GM12878 (cell line): Measurements from ENCODE around the gene GRM7. TPM values are rescaled to one million over a fixed set of nuclear protein-coding genes. Genes with fewer than 3 reads are reported as not detected.

ENCODE experiments used
- ATAC-seq: fragments of 200-7000 bp; cut with Tn5 transposase; 3 replicates; pipeline ENCODE4 v1.9.1; 2020; ENCODE audit warnings: mild to moderate bottlenecking, moderate library complexity
- BruUV-seq: library from RNA; stranded (reverse); fragments of 400-500 nt; replicated peaks from 2 replicates; lab custom pipeline; 2021; lab: Mats Ljungman, UMichigan
- CTCF ChIA-PET: fragments of 300-600 bp; sonication (Branson Sonifier 250); formaldehyde crosslinking; extraction: SDS; loops from one replicate; lab custom pipeline; 2021; ENCODE audit warnings: inconsistent platforms; lab: Yijun Ruan, JAX
- POLR2A ChIA-PET: fragments of 350-600 bp; formaldehyde crosslinking; extraction: SDS; loops from one replicate; lab custom pipeline; 2021; ENCODE audit warnings: inconsistent platforms; lab: Charles Lee
- RAD21 ChIA-PET: fragments of 300-600 bp; sonication (Branson Sonifier 250); formaldehyde crosslinking; loops from one replicate; lab custom pipeline; 2023; ENCODE audit warnings: antibody characterized with exemption; ENCODE audit not compliant: unreplicated experiment; lab: Charles Lee
- SMC1A ChIA-PET: fragments of 300-600 bp; sonication (Branson Sonifier 250); formaldehyde crosslinking; loops from one replicate; lab custom pipeline; 2023; ENCODE audit not compliant: unreplicated experiment, uncharacterized antibody; lab: Charles Lee
- DNase-seq: peaks from one replicate; pipeline ENCODE4 v3.0.0-alpha.2; 2011; ENCODE audit warnings: low read depth, low spot score
- FAIRE-seq: peaks from 3 replicates; lab custom pipeline; 2011; peaks lifted over from hg19 to GRCh38; lab: Jason Lieb, UNC
- H2AFZ ChIP-seq: 2 replicates; pipeline ENCODE4 v1.6.0; 2011; ENCODE audit warnings: low read depth, low read length, control low read depth; ENCODE audit not compliant: control insufficient read depth
- H3K27ac ChIP-seq: 2 replicates; pipeline ENCODE4 v1.5.1; 2011; ENCODE audit warnings: control low read depth; ENCODE audit not compliant: control insufficient read depth, insufficient read depth
- H3K27me3 ChIP-seq, 2 experiments: replicated peaks in 1 of 2; 2 replicates each; pipeline versions ENCODE4 v1.6.0 to v1.6.1; 2011; ENCODE audit warnings: low read length in 1 of 2; ENCODE audit not compliant: control insufficient read depth in 2 of 2, insufficient read depth in 2 of 2
- H3K36me3 ChIP-seq, 2 experiments: 2 replicates each; pipeline ENCODE4 v1.5.1; 2011; ENCODE audit warnings: low read length in 1 of 2; ENCODE audit not compliant: control insufficient read depth in 2 of 2, insufficient read depth in 2 of 2
- H3K4me1 ChIP-seq: 2 replicates; pipeline ENCODE4 v1.6.1; 2011; ENCODE audit warnings: mild to moderate bottlenecking, low read length, moderate library complexity, mixed read lengths; ENCODE audit not compliant: control insufficient read depth, insufficient read depth
- H3K4me2 ChIP-seq: 2 replicates; pipeline ENCODE4 v1.6.0; 2011; ENCODE audit warnings: control low read depth; ENCODE audit not compliant: control insufficient read depth, insufficient read depth
- H3K4me3 ChIP-seq: fragments of 200-600 bp; sonication (generic); 2 replicates; pipeline ENCODE4 v1.5.1; 2016
- H3K79me2 ChIP-seq: 2 replicates; pipeline ENCODE4 v1.6.0; 2011; ENCODE audit warnings: low read length; ENCODE audit not compliant: control insufficient read depth, insufficient read depth
- H3K9ac ChIP-seq: 2 replicates; pipeline ENCODE4 v1.8.0; 2011; ENCODE audit warnings: low read length, control low read depth, mixed read lengths; ENCODE audit not compliant: control insufficient read depth, insufficient read depth
- H3K9me3 ChIP-seq: replicated peaks from 3 replicates; pipeline ENCODE4 v1.5.1; 2011; ENCODE audit warnings: mild to moderate bottlenecking, low read length; ENCODE audit not compliant: control insufficient read depth, insufficient read depth
- H4K20me1 ChIP-seq: 2 replicates; pipeline ENCODE4 v1.6.0; 2011; ENCODE audit not compliant: control insufficient read depth, insufficient read depth
- BCL3 ChIP-seq: IDR thresholded peaks from 2 replicates; pipeline ENCODE4 v1.6.1; 2011; ENCODE audit warnings: borderline replicate concordance, low read depth, mild to moderate bottlenecking, moderate library complexity, low read length; ENCODE audit not compliant: insufficient read depth, poor library complexity, severe bottlenecking
- BRCA1 ChIP-seq: IDR thresholded peaks from 2 replicates; pipeline ENCODE4 v1.6.1; 2011; ENCODE audit warnings: low read depth, low read length, improper control_type of control experiment
- CEBPB ChIP-seq, 2 experiments: fragments of 150-350 bp in 1 of 2; IDR thresholded peaks; 2 replicates each; pipeline ENCODE4 v1.6.1; 2012 to 2014; ENCODE audit warnings: low read depth in 2 of 2, low read length in 2 of 2, borderline replicate concordance in 1 of 2, inconsistent platforms in 1 of 2
- NFIC ChIP-seq: IDR thresholded peaks from 2 replicates; pipeline ENCODE4 v1.6.1; 2012; ENCODE audit warnings: low read depth, mild to moderate bottlenecking, inconsistent platforms, low read length, moderate library complexity
- TBL1XR1 ChIP-seq: IDR thresholded peaks from 2 replicates; pipeline ENCODE4 v1.6.1; 2012; ENCODE audit warnings: low read depth, low read length, improper control_type of control experiment
- TCF7 ChIP-seq: IDR thresholded peaks from 2 replicates; pipeline ENCODE4 v1.6.1; 2014; ENCODE audit warnings: antibody characterized with exemption, borderline replicate concordance
- YBX1 ChIP-seq: fragments of 450-650 bp; IDR thresholded peaks from 2 replicates; pipeline ENCODE4 v1.6.1; 2016; ENCODE audit warnings: antibody characterized with exemption
- ZBED1 ChIP-seq: IDR thresholded peaks from 2 replicates; pipeline ENCODE4 v1.6.1; 2016; ENCODE audit warnings: borderline replicate concordance
- ZNF207 ChIP-seq: fragments of 450-650 bp; IDR thresholded peaks from 2 replicates; pipeline ENCODE4 v1.6.1; 2014; ENCODE audit warnings: antibody characterized with exemption, mild to moderate bottlenecking, borderline replicate concordance
- ZZZ3 ChIP-seq: IDR thresholded peaks from 2 replicates; pipeline ENCODE4 v1.6.1; 2011; ENCODE audit warnings: low read depth; ENCODE audit not compliant: control insufficient read depth, insufficient read length
- WGBS: methylation state at CpG from one replicate; pipeline ENCODE4 v1.1.6; 2016; ENCODE audit warnings: low lambda C conversion rate; ENCODE audit not compliant: insufficient replicate concordance, insufficient coverage; ENCODE audit errors: missing lambda C conversion rate; 5-methylcytosine and 5-hydroxymethylcytosine counted together
- in situ Hi-C: fragments of 300-500 bp; cut with MboI; formaldehyde crosslinking; loops from 9 replicates; pipeline ENCODE4 v1.14.3; 2018; ENCODE audit warnings: mixed read lengths
- intact Hi-C: fragments of 100-400 bp; cut with micrococcal nuclease; formaldehyde crosslinking; loops from one replicate; pipeline ENCODE4 v1.14.2; 2022; ENCODE audit not compliant: unreplicated experiment
- polyA plus RNA-seq, 11 experiments: library from polyadenylated mRNA; depleted of rRNA in 4 of 11; unstranded in 6 of 11; stranded (reverse) in 5 of 11; fragments of >200 nt; fragmentation: Nextera tagmentation in 4 of 11; fragmentation: Illumina TruSeq in 1 of 11; extraction: Ambion mirVana in 4 of 11; extraction: Trizol in 1 of 11; gene quantifications; 1 replicate in 1 of 11; 2 replicates in 10 of 11; pipeline versions ENCODE4 v1.2.1 to v1.2.3, GENCODE V29; 2011 to 2016; ENCODE audit warnings: inconsistent platforms in 2 of 11, missing spikeins in 2 of 11, low read depth in 1 of 11
- total RNA-seq, 4 experiments: library from RNA; depleted of rRNA in 3 of 4; stranded (reverse); fragments of >200 nt in 3 of 4; fragmentation: Illumina TruSeq in 1 of 4; extraction: Trizol in 1 of 4; gene quantifications; 2 replicates each; pipeline versions ENCODE4 v1.2.1 to v1.2.3, GENCODE V29; 2013 to 2021
- TF ChIP-seq, protein P1 (sequence below): fragments of 150-350 bp; IDR thresholded peaks from 2 replicates; pipeline ENCODE4 v1.6.1; 2016; ENCODE audit warnings: low read depth, low read length

GRM7 gene
- total and polyA plus RNA-seq, 10 of the 15 experiments (the other 5 are each of a cell fraction or from before 2014, with no cell fraction given): not detected

DNA sequence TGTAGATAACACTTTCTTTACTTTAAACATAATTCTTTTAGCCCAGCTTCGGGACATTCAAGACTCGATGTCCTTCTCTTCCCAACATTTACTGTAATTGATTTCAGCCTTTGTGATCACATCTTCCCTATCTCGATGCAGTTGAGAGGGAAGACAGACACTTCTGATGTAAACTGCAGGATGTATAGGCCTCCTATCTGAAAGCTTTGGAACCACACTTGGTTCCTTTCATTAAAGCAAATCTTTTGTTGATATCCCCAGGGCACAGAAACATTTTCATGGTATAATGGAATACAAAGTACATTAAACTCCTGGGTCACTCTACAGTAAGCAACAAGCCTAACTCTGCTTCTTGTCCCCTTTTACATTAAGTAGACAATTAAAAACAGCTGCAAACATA, 6.4 kb downstream of the GRM7 start:
- no peaks in the 10 kb centered on the region; a peak in 1 of 4 replicates for H3K27me3 ChIP-seq
- no TSS peak for BruUV-seq
- ChIA-PET CTCF (no interaction called here), SMC1A (interaction anchor here (0.6 kb wide), 1 partner anchor 220 kb away, joined by 3 read pairs; no protein-coding TSS in a partner anchor), RAD21 (no interaction called here), POLR2A (no interaction called here)
- FAIRE-seq: no peak
- H3K4me2 ChIP-seq: no peak overlapping the region
- intact Hi-C loops: no loop called here
- WGBS: 4% methylated on average over 3 of the region's 3 CpGs
- H3K4me3 ChIP-seq: no peak overlapping the region
- no peaks in the 10 kb centered on the region for H3K79me2 ChIP-seq
- H3K9me3 ChIP-seq: no peaks in the 10 kb centered on the region
- H2AFZ ChIP-seq: no peak overlapping the region
- no peaks in the 10 kb centered on the region for H3K4me1 ChIP-seq
- in situ Hi-C loops: no loop called here
- TF ChIP-seq BCL3 (no peak), BRCA1 (no peak), TBL1XR1 (no peak), YBX1 (no peak), ZBED1 (no peak), CEBPB (IDR thresholded peaks at IDR 0.05; ENCODE audit: borderline replicate concordance in 1 of 2, low read depth in 2 of 2, low read length in 2 of 2) (no peak), ZNF207 (no peak), NFIC (no peak), TCF7 (no peak), ZZZ3 (no peak)
- TF ChIP-seq, protein P1, sequence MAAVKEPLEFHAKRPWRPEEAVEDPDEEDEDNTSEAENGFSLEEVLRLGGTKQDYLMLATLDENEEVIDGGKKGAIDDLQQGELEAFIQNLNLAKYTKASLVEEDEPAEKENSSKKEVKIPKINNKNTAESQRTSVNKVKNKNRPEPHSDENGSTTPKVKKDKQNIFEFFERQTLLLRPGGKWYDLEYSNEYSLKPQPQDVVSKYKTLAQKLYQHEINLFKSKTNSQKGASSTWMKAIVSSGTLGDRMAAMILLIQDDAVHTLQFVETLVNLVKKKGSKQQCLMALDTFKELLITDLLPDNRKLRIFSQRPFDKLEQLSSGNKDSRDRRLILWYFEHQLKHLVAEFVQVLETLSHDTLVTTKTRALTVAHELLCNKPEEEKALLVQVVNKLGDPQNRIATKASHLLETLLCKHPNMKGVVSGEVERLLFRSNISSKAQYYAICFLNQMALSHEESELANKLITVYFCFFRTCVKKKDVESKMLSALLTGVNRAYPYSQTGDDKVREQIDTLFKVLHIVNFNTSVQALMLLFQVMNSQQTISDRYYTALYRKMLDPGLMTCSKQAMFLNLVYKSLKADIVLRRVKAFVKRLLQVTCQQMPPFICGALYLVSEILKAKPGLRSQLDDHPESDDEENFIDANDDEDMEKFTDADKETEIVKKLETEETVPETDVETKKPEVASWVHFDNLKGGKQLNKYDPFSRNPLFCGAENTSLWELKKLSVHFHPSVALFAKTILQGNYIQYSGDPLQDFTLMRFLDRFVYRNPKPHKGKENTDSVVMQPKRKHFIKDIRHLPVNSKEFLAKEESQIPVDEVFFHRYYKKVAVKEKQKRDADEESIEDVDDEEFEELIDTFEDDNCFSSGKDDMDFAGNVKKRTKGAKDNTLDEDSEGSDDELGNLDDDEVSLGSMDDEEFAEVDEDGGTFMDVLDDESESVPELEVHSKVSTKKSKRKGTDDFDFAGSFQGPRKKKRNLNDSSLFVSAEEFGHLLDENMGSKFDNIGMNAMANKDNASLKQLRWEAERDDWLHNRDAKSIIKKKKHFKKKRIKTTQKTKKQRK: no peak
- no peaks in the 10 kb centered on the region for H3K36me3 ChIP-seq
- H3K9ac ChIP-seq: no peak overlapping the region
- no peak overlapping the region for H3K27ac ChIP-seq
- ATAC-seq: no peak
- no peak for DNase-seq
- no peaks in the 10 kb centered on the region for H4K20me1 ChIP-seq
